Neuronal stem cell (in vitro differentiated cells): ENCODE results near the gene BIN1.

Experiments used
- DNase-seq: peaks from one replicate; pipeline ENCODE4 v3.0.0-alpha.2; 2013; ENCODE audit warnings: low spot score
- H2AFZ ChIP-seq: one replicate; pipeline ENCODE4 v1.6.1; 2013; ENCODE audit warnings: mild to moderate bottlenecking, low read length, inconsistent platforms
- H2AK5ac ChIP-seq: 2 replicates; pipeline ENCODE4 v1.6.1; 2013; ENCODE audit warnings: low read depth, mild to moderate bottlenecking, inconsistent platforms, low read length, moderate library complexity, mixed read lengths
- H2BK120ac ChIP-seq: 2 replicates; pipeline ENCODE4 v1.6.1; 2013; ENCODE audit warnings: low read depth, mild to moderate bottlenecking, inconsistent platforms, low read length, moderate library complexity, mixed read lengths
- H2BK12ac ChIP-seq: one replicate; pipeline ENCODE4 v1.6.1; 2013; ENCODE audit warnings: low read length, inconsistent platforms
- H2BK15ac ChIP-seq: 2 replicates; pipeline ENCODE4 v1.6.1; 2013; ENCODE audit warnings: mild to moderate bottlenecking, low read length, inconsistent platforms, mixed read lengths
- H2BK5ac ChIP-seq: one replicate; pipeline ENCODE4 v1.6.1; 2013; ENCODE audit warnings: inconsistent platforms, mild to moderate bottlenecking, low read length, moderate library complexity
- H3K14ac ChIP-seq: one replicate; pipeline ENCODE4 v1.6.1; 2013; ENCODE audit warnings: low read length, inconsistent platforms
- H3K18ac ChIP-seq: 2 replicates; pipeline ENCODE4 v1.6.1; 2013; ENCODE audit warnings: low read length, inconsistent platforms
- H3K23ac ChIP-seq: 2 replicates; pipeline ENCODE4 v1.6.1; 2013; ENCODE audit warnings: low read depth, mild to moderate bottlenecking, mixed read lengths, low read length, inconsistent platforms; ENCODE audit not compliant: poor library complexity
- H3K27ac ChIP-seq: replicated peaks from 3 replicates; pipeline ENCODE4 v1.5.1; 2013; ENCODE audit warnings: low read length, inconsistent platforms
- H3K27me3 ChIP-seq, 3 experiments: 2 replicates each; pipeline ENCODE4 v1.6.1; 2013; ENCODE audit warnings: low read length in 3 of 3, mild to moderate bottlenecking in 2 of 3, inconsistent platforms in 1 of 3, low read depth in 1 of 3, mixed read lengths in 1 of 3, moderate library complexity in 1 of 3; ENCODE audit not compliant: control insufficient read depth in 3 of 3, insufficient read depth in 3 of 3
- H3K36me3 ChIP-seq, 2 donors: replicated peaks in 1 of 2; 2 replicates each; pipeline ENCODE4 v1.6.1; 2013; ENCODE audit warnings: low read length in 2 of 2; ENCODE audit not compliant: control insufficient read depth in 2 of 2, insufficient read depth in 2 of 2
- H3K4ac ChIP-seq: 2 replicates; pipeline ENCODE4 v1.6.1; 2013; ENCODE audit warnings: inconsistent platforms, mild to moderate bottlenecking, low read length, moderate library complexity
- H3K4me1 ChIP-seq, 2 donors: 1 replicate in 1 of 2; 2 replicates in 1 of 2; pipeline ENCODE4 v1.6.1; 2013; ENCODE audit warnings: low read length in 2 of 2, low read depth in 1 of 2; ENCODE audit not compliant: control insufficient read depth in 2 of 2, insufficient read depth in 1 of 2
- H3K4me2 ChIP-seq: one replicate; pipeline ENCODE4 v1.6.1; 2013; ENCODE audit warnings: mild to moderate bottlenecking, low read length, inconsistent platforms; ENCODE audit not compliant: insufficient read depth, poor library complexity, severe bottlenecking
- H3K4me3 ChIP-seq, 2 donors: 2 replicates each; pipeline ENCODE4 v1.5.1; 2013; ENCODE audit warnings: low read length in 2 of 2, mild to moderate bottlenecking in 2 of 2, inconsistent platforms in 1 of 2, moderate library complexity in 1 of 2
- H3K79me1 ChIP-seq: one replicate; pipeline ENCODE4 v1.6.1; 2013; ENCODE audit warnings: low read depth, mild to moderate bottlenecking, inconsistent platforms, low read length, moderate library complexity
- H3K9ac ChIP-seq: one replicate; pipeline ENCODE4 v1.6.1; 2013; ENCODE audit warnings: mild to moderate bottlenecking, low read depth, low read length, inconsistent platforms; ENCODE audit not compliant: poor library complexity
- H3K9me3 ChIP-seq, 2 donors: replicated peaks in 1 of 2; 2 replicates each; pipeline versions ENCODE3 to v1.6.1; 2013; ENCODE audit warnings: low read length in 2 of 2, mild to moderate bottlenecking in 2 of 2, inconsistent platforms in 1 of 2, low read depth in 1 of 2, mixed read lengths in 1 of 2, moderate library complexity in 1 of 2; ENCODE audit not compliant: control insufficient read depth in 2 of 2, insufficient read depth in 1 of 2
- H4K8ac ChIP-seq: one replicate; pipeline ENCODE4 v1.6.1; 2013; ENCODE audit warnings: low read depth, mild to moderate bottlenecking, inconsistent platforms, low read length, moderate library complexity
- H4K91ac ChIP-seq: one replicate; pipeline ENCODE4 v1.6.1; 2013; ENCODE audit warnings: low read length, low read depth, mild to moderate bottlenecking, inconsistent platforms; ENCODE audit not compliant: poor library complexity
- WGBS, 2 donors: extraction: QIAGEN DNeasy Blood & Tissue Kit; methylation state at CpG; one replicate each; pipeline ENCODE4 v1.1.7; 2013; ENCODE audit warnings: missing lambda C conversion rate in 2 of 2, mixed read lengths in 1 of 2; ENCODE audit not compliant: insufficient read length in 2 of 2, insufficient replicate concordance in 1 of 2; ENCODE audit errors: extremely low coverage in 2 of 2; 5-methylcytosine and 5-hydroxymethylcytosine counted together

Gene BIN1

DNA sequence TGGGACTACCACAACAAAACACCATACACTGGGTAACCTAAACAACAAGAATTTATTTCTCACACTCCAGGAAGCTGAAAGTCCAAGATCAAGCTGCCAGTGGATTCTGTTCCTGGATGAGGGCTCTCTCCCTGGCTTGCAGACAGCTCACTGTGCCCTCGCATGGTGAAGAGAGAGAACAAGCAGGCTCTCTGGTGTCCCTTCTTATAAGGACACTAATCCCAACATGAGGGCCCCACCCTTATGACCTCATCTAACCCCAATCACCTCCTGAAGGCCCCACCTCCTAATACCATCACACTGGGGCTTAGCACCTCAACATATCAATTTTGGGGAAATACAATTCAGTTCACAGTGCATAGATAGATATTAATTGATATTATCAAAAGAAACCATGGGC, 83.5 kb downstream of the BIN1 start:
- no peaks in the 10 kb centered on the region for H3K9me3 ChIP-seq
- WGBS, 2 donors: no CpG with 5 or more reads among the region's 1 CpG
- no peak overlapping the region for H4K91ac ChIP-seq
- no peaks in the 10 kb centered on the region for H3K36me3 ChIP-seq
- H2BK15ac ChIP-seq: no peak overlapping the region
- H3K27me3 ChIP-seq: peaks cover 0 to 13% (median 0%) of the 10 kb centered on the region in 3 experiments
- H3K4me1 ChIP-seq: peaks cover 2 to 11% of the 10 kb centered on the region in 2 donors
- H3K4me2 ChIP-seq: no peak overlapping the region
- no peak overlapping the region for H2BK120ac ChIP-seq
- no peak overlapping the region for H2AK5ac ChIP-seq
- H3K4ac ChIP-seq: no peak overlapping the region
- H3K23ac ChIP-seq: no peak overlapping the region
- no peak overlapping the region for H2BK5ac ChIP-seq
- no peaks in the 10 kb centered on the region for H3K79me1 ChIP-seq
- H3K18ac ChIP-seq: no peak overlapping the region
- no peak overlapping the region for H2BK12ac ChIP-seq
- H3K27ac ChIP-seq: no peak overlapping the region
- no peak for DNase-seq
- H3K9ac ChIP-seq: no peak overlapping the region
- no peak overlapping the region for H3K14ac ChIP-seq
- H2AFZ ChIP-seq: no peak overlapping the region
- peak overlapping the region in 1 of 2 donors; percentile 48 for H3K4me3 ChIP-seq
- H4K8ac ChIP-seq: no peak overlapping the region

- Histone ChIP-seq H3K23ac (no peak overlapping the region), H2AFZ (no peak overlapping the region), H3K4me1 (peaks cover 2 to 11% of the 10 kb centered on the region in 2 donors), H2BK5ac (no peak overlapping the region), H2BK15ac (no peak overlapping the region), H3K18ac (no peak overlapping the region), H4K91ac (no peak overlapping the region), H2BK12ac (no peak overlapping the region), H3K36me3 (no peaks in the 10 kb centered on the region), H3K4me3 (no peak overlapping the region), H3K14ac (no peak overlapping the region), H3K4ac (no peak overlapping the region), H3K79me1 (no peaks in the 10 kb centered on the region), H3K4me2 (no peak overlapping the region), H3K27ac (no peak overlapping the region), H2AK5ac (no peak overlapping the region), H3K9me3 (no peaks in the 10 kb centered on the region), H3K27me3 (peaks cover 0 to 13% (median 0%) of the 10 kb centered on the region in 3 experiments), H4K8ac (no peak overlapping the region), H3K9ac (no peak overlapping the region), H2BK120ac (no peak overlapping the region)
- no CpG with 5 or more reads among the region's 10 CpGs for WGBS, 2 donors
- DNase-seq: no peak
Measured at GRCh38 chr2:127022817-127023216, 84.1 kb downstream of the BIN1 start.

DNA sequence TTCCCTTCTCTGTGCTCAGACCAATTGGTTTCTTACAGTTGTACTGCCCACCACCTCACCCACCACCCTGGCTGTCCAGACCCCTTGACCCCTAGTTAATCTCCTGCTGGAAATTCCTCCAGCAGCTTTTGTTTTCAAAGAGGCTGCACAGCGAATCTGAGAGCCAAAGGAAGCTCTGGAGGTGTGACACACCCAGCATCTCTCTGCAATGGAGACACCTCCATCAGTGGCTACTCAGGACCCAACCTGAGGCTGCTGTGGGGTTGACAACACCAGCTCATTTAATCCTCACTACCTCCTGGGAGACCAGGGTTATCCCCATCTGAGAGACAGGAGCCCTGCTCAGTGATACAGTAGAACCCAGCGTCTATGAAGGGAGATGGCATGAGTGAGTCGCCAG, 86.4 kb downstream of the BIN1 start:
- WGBS, 2 donors: no CpG with 5 or more reads among the region's 3 CpGs
- no peak overlapping the region for H2BK5ac ChIP-seq
- H3K4me3 ChIP-seq: no peak overlapping the region
- H2BK120ac ChIP-seq: no peak overlapping the region
- no peak overlapping the region for H3K14ac ChIP-seq
- H3K9me3 ChIP-seq: no peaks in the 10 kb centered on the region
- DNase-seq: no peak
- no peak overlapping the region for H3K4me2 ChIP-seq
- H3K23ac ChIP-seq: no peak overlapping the region
- H4K8ac ChIP-seq: no peak overlapping the region
- H3K36me3 ChIP-seq: no peaks in the 10 kb centered on the region
- H3K18ac ChIP-seq: no peak overlapping the region
- no peak overlapping the region for H2AFZ ChIP-seq
- H3K27me3 ChIP-seq: peaks cover 0 to 4% (median 0%) of the 10 kb centered on the region in 3 experiments
- no peak overlapping the region for H2BK12ac ChIP-seq
- H3K27ac ChIP-seq: no peak overlapping the region
- H2BK15ac ChIP-seq: no peak overlapping the region
- H3K79me1 ChIP-seq: no peaks in the 10 kb centered on the region
- no peak overlapping the region for H3K4ac ChIP-seq
- no peak overlapping the region for H3K9ac ChIP-seq
- H2AK5ac ChIP-seq: no peak overlapping the region
- H4K91ac ChIP-seq: no peak overlapping the region
- peaks cover 0 to 11% of the 10 kb centered on the region in 2 donors for H3K4me1 ChIP-seq

- H3K27me3 ChIP-seq: peaks cover 0 to 7% (median 0%) of the 10 kb centered on the region in 3 experiments
- H3K27ac ChIP-seq: no peak overlapping the region
- no peak overlapping the region for H2BK5ac ChIP-seq
- no peak overlapping the region for H4K8ac ChIP-seq
- no peak overlapping the region for H3K14ac ChIP-seq
- no peak overlapping the region for H3K23ac ChIP-seq
- H2BK15ac ChIP-seq: no peak overlapping the region
- H2AK5ac ChIP-seq: no peak overlapping the region
- no peak overlapping the region for H2BK120ac ChIP-seq
- no peaks in the 10 kb centered on the region for H3K79me1 ChIP-seq
- H2AFZ ChIP-seq: no peak overlapping the region
- WGBS, 2 donors: no CpG with 5 or more reads among the region's 5 CpGs
- no peak overlapping the region for H3K4ac ChIP-seq
- no peak overlapping the region for H2BK12ac ChIP-seq
- no peak for DNase-seq
- H3K4me2 ChIP-seq: no peak overlapping the region
- H4K91ac ChIP-seq: no peak overlapping the region
- no peak overlapping the region for H3K18ac ChIP-seq
- H3K4me3 ChIP-seq: no peak overlapping the region
- peaks cover 0 to 7% of the 10 kb centered on the region in 2 donors for H3K4me1 ChIP-seq
- H3K9ac ChIP-seq: no peak overlapping the region
- H3K9me3 ChIP-seq: no peaks in the 10 kb centered on the region
- H3K36me3 ChIP-seq: no peaks in the 10 kb centered on the region
Measured at GRCh38 chr2:127017548-127017947, 89.4 kb downstream of the BIN1 start.
